GM18505 (cell line): ENCODE data around the gene HDGFL3.

ENCODE experiments used
- ATAC-seq: cut with Tn5 transposase; IDR thresholded peaks from one replicate; pipeline ENCODE4 v1.9.1; 2021; ENCODE audit not compliant: unreplicated experiment
- POLR2A ChIP-seq: IDR thresholded peaks from 4 replicates; pipeline ENCODE4 v1.6.1; 2011; ENCODE audit warnings: borderline replicate concordance; ENCODE audit not compliant: insufficient read depth, insufficient read length; ENCODE audit errors: extremely low read depth

HDGFL3 gene

DNA sequence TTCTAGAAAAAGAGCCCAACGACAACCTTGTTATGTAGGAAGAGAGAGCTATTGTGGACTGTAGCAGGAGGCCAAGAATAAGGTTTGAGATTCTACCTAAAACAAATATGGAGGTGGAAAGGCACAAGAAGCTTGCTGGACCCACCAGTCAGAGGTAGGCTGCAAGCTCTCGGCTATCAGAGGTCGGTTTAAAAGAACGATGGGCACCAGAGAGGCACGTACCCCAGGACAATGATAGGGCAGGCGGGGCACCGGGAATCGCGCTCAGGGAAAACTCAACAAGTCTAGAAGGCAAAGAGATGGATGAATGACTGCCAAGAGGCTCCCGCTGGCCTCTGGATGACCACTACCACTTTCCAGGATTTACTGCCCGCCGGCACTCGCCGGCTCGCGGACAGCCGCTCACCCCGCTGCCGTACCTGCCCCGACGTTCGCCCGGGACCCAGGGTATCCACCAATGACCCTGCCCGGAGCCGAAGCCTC is 1.1 kb downstream of the HDGFL3 start:
- no peak for TF ChIP-seq POLR2A
- no peak for ATAC-seq

DNA sequence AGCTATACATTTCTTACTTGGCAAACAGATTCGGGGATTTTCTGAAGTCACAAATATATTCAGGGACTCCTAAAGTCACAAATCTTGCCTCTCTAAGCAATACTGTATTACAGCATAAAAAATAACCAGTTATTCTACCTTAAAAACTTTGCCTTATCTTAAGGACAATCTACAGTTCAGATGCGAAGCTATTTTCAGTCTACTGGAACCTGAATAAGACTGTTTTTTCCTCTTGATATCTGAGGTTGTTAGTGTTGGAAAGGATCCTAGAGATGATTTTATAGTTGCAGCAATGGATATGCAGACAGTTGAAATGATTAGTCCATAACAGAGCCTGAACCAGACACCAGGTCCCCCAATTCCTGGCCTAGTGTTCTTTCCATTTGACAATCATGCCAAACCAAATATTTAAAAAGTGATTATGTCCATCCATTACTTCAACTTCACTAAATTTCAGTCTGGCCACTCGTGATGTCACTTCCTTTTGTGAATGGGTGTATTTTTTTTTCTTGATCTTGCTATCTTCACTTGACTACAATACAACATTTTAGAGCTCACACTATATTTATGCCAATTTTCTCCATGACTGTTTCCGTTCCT is 1.8 kb downstream of the HDGFL3 start:
- ATAC-seq = no peak
- no peak for TF ChIP-seq POLR2A

DNA sequence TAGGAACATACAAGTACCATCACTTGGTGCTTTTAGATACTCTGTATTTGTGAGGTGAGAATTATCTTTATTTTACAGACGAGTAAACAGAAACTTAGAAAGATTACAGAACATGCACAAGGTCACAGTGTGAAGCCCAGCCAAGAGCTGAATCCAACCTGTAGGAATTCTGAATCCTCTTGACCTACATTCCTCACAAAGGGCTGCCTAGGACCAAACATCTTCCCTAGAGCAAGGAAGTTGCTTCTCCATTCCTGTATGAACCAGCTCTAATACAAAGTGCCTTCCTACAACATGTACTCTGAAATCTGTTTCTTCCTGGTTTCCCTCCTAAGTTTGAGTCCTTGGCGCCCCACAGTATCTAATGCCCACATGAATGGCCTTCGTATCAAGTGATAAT is 2.9 kb downstream of the HDGFL3 start:
- ATAC-seq = no peak
- no peak for TF ChIP-seq POLR2A

DNA sequence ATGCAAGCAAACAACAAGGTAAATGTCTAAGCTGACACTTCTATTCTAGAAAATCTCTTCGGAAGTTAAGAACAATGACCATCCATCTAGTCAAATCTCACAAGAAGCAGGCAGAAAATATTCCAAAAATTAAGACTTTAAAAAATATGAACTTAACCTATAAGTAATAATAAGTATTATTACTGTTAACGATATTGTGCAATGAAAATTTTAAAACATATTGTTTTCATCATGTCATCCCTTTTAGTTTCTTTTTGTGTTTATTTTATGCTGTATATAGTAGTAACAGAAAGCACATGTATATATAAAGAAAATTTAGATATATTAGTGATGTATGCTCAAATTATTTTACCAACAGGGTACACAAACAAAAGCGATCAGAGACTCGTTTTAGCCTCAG is 4.1 kb downstream of the HDGFL3 start:
- TF ChIP-seq POLR2A = no peak

DNA sequence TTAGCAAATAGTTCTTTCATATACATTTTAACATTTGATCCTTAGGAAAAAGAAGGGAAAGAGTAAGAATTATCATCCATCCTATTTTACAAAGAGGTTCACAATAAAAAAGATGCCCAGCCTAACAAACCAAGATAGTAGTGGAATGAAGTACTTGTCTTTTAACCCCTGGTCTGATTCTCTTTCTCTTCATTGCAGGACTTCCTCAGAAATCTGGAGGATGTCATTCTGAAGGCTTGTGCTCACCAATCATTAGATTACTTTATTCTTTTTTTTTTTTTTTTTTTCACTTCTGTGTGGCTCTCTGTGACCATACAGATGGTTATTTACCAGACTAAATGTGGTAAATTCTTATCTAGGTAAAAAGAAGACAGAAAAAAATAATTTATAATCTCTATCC is 7.0 kb downstream of the HDGFL3 start:
- no peak for ATAC-seq

More for the DNA sequence above, 4.1 kb downstream of the HDGFL3 start:
- no peak for ATAC-seq

DNA sequence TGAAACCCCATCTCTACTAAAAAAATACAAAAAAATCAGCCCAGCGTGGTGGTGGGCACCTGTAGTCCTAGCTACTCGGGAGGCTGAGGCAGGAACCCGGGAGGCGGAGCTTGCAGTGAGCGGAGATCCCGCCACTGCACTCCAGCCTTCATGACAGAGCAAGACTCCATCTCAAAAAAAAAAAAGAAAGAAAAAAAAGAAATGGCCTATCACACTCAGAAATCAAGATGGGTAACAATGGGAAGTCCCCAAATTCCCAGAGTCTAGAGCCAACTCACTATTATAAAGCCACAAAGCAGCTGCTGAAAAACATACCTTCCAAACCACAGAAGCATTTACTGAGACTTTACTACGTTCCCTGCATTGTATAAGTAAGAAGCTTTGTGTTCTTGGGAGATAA is 7.5 kb downstream of the HDGFL3 start:
- TF ChIP-seq POLR2A = no peak
- ATAC-seq = no peak

More for the DNA sequence above, 7.0 kb downstream of the HDGFL3 start:
- TF ChIP-seq POLR2A = no peak

DNA sequence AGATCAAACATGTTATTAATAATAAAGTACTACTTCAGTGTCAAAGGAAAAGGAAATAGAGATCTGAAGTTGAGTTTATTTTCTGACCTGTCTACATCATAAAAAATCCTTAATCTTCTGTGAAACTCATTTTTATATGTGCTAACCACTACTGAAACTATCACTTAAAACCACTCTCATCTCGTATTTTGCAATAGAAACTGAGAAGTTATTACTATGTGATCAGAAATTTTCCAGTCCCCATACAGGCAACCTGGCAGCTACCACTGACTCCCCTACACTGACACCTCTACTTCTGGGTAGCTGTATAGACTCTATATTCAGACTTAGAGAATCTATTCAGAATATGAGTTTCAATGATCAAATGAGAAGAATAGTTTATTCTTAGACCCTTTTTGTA is 8.3 kb downstream of the HDGFL3 start:
- no peak for TF ChIP-seq POLR2A
- ATAC-seq = peak; percentile 67

DNA sequence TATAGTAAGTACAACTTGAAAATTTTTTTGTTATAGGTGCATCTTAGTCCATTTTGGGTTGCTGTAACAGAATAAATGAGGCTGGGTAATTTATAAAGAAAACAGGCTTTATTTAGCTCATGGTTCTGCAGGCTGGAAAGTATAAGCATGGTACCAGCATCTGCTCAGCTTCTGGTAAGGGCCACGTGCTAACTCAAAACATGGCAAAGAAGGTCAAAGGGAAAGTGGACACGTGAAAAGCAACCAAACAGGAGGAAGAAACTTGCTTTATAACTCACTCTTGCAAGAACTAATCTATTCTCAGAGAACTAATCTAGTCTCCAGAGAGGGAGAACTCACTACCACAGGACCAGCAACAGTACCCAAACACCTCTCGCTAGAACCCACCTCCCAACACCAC is 9.1 kb downstream of the HDGFL3 start:
- ATAC-seq = no peak
- TF ChIP-seq POLR2A = no peak

DNA sequence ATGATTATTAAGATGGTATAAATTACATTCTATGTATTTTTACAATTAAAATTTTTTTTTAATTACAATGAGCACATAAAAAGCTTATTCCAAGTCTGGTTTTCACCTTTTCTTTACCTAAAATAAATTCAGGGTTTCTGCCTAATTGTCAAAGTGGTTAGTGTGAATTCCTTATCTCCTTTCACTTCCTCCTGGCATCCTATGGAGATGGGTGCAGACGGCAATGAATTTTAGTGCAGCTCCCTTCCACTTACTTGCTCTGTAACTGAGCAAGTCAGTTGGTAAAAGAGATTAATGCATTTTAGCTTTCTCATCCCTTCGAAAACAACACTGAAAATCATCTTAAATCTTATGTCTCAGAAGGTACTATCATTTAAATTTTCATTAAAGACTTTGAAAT is 13.1 kb downstream of the HDGFL3 start:
- TF ChIP-seq POLR2A = no peak
- ATAC-seq = no peak

DNA sequence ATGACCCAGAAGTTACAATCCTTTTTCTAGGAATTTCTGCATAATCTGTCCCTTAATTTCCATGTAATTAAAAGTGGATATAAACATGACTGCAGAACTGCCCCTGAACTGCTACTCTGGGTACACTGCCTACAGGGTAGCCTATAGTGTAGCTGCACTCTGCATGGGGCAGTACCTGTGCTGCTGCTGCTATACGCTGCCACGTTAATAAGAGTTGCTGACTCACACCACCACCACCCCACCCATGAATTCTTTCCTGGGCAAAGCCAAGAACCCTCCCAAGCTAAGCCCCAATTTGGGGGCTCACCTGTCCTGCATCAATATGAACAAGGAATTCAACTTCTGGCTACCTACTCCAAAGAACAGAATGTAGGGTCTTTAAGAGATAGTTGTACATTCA is 13.9 kb downstream of the HDGFL3 start:
- ATAC-seq = no peak
- TF ChIP-seq POLR2A = no peak

DNA sequence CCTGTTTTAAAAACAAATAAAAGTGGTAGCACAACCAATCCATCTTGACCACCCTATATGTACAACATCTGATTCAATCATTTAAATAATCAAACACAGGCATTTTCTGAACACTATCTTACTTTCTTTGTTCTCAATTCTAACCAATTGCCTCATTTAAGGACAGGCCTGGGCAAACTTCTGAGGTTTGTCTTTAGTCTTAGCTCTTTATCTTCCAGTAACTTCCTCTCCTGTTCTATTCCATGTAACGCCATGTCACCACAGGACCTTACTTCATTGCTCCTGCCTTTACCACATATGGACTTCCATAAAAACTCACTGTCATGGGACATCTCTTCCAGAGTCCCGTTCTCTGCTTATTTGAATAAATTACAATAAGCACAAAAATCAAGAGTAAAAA is 14.9 kb downstream of the HDGFL3 start:
- no peak for TF ChIP-seq POLR2A

DNA sequence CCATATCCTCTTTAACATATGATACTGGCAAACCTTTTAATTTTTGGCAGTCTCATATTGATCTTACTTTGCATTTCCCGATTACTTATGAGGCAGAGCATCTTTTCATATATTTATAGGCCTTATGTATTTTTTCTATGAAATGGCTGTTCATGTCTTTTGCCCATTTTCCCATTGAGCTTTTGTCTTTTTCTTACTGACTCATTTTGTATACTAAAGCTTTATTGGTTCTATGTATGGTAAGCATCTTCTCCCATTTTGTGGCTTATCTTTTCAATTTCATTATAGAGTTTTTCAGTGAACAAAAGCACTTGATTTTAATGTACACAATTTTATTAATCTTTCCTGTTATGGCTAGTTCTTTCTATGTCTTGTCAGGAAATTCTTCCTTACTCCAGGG is 17.2 kb downstream of the HDGFL3 start:
- ATAC-seq = no peak
- no peak for TF ChIP-seq POLR2A

More for the DNA sequence above, 14.9 kb downstream of the HDGFL3 start:
- ATAC-seq = no peak

DNA sequence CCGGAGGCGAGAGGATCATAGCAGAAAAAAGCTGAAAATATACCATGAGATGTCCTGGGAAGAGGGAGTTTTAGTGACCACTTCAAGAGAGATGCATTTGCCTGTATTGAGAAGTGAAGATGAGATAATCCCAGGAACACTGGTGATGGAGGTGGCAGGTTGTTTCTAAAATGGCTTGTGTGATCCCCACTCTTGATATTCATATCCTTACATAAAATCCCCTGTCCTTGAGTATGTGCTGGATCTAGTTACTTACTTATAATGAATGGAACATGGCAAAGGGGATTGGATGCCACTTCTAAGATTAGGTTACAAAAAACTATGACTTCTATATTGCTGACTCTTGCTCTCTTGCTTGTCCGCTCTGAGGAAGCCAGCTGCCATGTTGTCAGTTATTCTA is 22.1 kb downstream of the HDGFL3 start:
- no peak for ATAC-seq
- TF ChIP-seq POLR2A = no peak

DNA sequence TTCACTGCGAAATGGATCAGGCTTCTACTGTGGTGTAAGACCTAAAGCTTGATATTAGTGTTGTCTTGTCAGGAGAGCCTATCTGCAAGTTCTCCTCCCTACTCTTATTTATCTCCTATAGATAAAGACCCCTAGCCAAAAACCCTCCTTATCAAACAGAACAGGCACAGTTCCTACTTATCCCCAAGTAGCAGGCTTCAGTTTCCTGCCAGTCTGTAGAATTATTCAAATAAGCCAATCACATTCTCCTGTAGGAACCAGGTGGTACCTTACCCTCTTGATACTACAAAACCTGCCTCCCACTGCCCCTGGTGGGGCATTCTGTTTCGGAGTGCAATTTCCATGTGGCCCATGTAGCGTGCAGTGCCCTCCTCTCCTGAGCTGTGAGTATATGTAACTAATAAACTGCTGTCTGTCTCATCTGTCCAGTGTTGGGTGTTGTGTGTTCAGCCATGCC is 28.7 kb downstream of the HDGFL3 start:
- ATAC-seq = no peak
- TF ChIP-seq POLR2A = no peak

DNA sequence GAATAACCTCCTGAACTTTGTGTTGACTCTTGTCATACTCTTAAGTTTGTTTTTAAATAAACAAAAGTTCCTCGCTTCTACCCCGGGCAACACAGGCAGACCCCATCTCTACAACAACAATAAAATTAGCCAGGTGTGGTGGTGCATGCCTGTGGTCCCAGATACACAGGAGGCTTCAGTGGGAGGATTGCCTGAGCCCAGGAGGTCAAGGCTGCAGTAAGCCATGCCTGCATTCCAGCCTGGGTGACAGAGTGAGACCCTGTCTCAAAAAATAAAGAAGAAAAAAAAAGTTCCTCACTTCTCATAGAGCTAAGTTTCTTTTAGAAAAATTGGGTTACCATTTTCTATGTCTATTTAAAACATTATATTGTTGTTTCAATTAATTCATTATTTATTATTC is 29.2 kb downstream of the HDGFL3 start:
- ATAC-seq = no peak
- TF ChIP-seq POLR2A = no peak

DNA sequence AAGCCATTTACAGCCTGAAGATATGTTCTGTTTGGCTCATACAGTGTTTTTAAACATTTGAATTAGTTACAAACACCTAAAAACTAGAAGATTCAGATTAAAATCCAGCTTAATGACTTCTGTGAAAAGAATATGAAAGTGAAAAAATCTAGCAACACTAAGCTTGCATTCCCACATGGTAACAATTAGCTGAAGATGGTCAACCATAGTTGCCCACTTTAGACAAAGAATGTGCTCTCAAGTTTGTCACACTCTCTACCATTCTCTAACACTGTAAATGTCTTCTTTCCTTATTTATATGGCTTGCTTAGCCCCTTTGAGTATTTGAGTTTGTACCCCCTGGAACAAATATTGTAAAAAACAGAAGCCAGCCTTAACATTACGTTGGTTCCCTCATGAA is 32.7 kb downstream of the HDGFL3 start:
- TF ChIP-seq POLR2A = no peak
- ATAC-seq = no peak
